NCI-H2227 (cell line): ENCODE measurements around the gene C1QTNF8.
A peak's percentile ranks its signal among the peaks of the same experiment; 100 is the strongest.
"Not testable (repeated sequence)": the region's sequence is repeated elsewhere in the genome, so short reads cannot be mapped to it uniquely, and the experiment has no call there.

Source experiments
- DNase-seq: peaks from one replicate; lab custom pipeline; 2025; ENCODE audit not compliant: unreplicated experiment; lab: John Stamatoyannopoulos, UW

The C1QTNF8 gene

GRCh38 chr16:1094601-1095449 is 1.2 kb downstream of the C1QTNF8 start:
- no peak for DNase-seq

- no peak for DNase-seq
Measured at GRCh38 chr16:1094124-1094479, 1.9 kb downstream of the C1QTNF8 start.

- DNase-seq: no peak
Measured at GRCh38 chr16:1093284-1094123, 2.5 kb downstream of the C1QTNF8 start.

DNA sequence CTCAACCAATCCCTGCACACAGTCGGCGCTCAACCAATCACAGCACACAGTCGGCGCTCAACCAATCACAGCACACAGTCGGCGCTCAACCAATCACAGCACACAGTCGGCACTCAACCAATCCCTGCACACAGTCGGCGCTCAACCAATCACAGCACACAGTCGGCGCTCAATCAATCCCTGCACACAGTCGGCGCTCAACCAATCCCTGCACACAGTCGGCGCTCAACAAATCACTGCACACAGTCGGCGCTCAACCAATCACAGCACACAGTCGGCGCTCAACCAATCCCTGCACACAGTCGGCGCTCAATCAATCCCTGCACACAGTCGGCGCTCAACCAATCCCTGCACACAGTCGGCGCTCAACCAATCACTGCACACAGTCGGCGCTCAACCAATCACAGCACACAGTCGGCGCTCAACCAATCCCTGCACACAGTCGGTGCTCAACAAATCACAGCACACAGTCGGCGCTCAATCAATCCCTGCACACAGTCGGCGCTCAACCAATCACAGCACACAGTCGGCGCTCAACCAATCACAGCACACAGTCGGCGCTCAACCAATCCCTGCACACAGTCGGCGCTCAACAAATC is 3.3 kb downstream of the C1QTNF8 start:
- not testable (repeated sequence) for DNase-seq

DNA sequence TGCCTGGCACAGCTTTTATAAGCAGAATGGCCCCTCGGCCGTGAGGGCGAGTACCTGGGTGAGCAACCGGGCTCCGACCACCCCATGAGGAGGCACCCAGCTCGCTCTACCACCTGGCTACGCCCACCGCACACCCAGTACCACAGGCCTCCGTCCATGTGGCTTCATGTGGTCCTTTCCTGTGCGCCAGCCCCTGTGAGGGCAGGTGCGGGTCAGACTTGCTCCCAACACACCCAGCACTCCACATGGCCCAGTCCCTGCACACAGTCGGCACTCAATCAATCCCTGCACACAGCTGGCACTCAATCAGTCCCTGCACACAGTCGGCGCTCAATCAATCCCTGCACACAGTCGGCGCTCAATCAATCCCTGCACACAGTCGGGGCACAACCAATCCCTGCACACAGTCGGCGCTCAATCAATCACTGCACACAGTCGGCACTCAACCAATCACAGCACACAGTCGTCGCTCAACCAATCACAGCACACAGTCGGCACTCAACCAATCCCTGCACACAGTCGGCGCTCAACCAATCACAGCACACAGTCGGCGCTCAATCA is 4.0 kb downstream of the C1QTNF8 start:
- DNase-seq: no peak

DNA sequence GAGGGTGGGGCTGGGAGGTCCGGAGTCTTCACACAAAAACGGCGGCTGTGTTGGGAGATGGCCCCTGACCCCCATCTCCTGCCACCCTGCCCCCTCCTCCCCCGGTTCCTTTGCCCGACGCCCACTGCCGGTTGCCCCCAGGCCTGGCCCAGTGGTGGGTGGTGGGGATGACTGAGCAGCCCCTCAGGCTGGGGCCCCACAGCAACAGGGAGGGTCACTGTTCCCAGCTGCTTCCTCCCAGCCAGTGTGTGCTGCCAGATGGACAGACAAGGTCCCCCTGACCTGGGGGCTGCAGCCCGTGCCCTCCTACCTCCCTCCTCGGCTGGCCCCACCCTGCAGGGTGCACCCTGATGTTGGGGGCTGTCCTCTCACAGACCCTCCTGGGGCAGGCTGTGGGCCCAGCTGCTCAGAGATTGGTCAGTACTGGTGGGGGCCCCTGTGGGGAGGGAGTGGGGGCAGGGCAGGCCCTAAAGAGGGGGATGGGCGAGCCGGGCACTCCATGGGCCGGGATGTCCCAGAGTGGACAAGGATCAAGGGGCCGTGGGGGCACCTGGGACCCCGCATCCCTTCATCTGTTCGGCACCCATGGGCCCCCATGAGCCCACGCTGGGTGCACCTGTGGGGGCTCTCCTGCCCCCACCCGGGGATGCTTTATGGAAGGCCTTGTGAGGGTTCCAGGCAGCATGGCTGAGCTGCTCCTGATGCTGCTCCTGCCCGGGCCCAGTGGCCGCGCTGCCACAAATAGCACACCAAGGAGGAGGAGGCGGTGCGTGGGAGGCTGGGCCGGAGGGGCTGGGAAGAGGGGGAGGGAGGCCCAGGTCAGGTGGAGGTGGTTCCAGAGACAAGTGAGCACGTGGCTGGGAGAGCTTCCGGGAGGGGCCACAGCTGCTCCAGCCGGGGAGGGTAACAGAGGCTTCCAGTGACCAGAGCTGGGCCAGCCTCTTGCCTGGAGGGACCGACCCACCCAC is 5.1 kb downstream of the C1QTNF8 start:
- DNase-seq: peak; percentile 34

GRCh38 chr16:1089822-1090619 is 6.0 kb downstream of the C1QTNF8 start:
- DNase-seq: no peak

GRCh38 chr16:1089439-1089821 is 6.6 kb downstream of the C1QTNF8 start:
- no peak for DNase-seq

DNA sequence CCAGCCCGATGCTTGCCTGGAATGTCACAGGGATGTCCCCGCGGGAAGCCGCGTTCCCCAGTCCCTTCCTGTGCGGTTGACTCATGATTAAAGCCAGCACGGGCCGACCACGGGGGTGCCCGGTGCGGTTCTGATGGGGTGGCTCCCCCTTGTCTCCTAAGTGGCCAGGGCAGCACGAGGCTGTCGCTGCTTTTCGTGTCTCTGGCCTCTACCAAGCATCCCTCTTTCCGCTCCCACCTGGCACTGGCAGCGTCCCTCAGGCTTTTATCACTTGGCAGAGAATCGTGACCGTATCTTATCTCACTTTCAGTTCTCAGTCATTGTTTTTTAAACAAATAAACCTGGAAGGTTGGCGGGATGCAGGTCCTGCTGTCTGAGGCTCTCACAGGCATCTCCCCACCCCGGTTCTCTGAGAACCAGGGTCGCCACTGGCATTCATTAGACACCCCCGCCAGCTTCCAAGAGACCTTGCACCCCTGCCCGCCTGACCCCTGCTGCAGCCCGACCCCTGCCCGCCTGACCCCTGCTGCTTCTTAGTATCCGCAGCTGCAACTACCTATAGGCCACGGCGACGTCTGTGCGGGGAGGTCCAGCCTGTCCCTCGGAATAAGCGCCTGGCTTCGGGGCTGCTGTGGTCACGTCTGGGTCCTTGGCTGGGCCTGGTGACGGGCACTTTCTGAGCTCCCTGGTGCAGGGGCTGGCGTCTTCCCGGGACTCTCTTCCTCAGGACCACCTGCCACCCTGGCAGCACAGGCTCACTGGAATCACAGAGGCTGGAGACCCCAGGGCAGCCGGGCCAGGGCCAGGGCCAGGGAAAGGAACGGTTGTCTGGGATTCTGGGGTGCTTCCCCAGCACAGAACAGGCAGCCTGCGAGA is 7.5 kb downstream of the C1QTNF8 start:
- no peak for DNase-seq

DNA sequence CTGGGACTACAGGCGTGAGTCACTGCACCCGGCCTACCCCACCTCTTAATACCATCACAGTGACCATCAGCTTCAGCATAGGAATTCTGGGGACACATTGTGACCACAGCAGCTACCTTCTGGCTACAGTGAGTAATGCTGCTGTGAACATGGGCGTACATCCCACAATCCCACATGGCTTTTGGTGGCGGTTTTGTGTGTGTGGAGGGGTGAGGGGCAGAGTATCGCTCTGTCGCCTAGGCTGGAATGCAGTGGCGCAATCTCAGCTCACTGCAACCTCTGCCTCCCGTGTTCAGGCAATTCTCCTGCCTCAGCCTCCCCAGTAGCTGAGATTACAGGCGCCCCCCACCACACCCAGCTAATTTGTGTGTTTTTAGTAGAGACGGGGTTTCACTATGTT is 9.6 kb downstream of the C1QTNF8 start:
- not testable (repeated sequence) for DNase-seq

DNA sequence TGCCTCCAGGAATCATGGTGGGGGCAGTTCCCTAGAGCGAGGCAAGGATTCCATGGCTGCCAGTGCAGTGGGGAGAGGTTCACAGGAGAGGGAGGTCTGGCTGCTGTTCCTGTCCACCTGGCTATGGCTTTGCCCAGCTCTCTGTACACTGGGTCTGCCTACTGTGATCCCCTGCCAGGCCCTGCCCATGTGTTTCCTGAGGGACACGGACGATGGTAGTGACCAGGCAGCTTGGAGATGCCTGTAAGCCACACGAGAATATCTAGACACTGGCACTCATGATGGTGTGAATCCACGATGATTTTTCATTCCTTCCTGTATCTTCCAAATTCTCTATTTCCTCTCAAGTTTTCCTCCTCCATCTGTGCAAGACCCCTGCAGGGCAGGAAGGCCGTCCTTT is 11.1 kb downstream of the C1QTNF8 start:
- no peak for DNase-seq

DNA sequence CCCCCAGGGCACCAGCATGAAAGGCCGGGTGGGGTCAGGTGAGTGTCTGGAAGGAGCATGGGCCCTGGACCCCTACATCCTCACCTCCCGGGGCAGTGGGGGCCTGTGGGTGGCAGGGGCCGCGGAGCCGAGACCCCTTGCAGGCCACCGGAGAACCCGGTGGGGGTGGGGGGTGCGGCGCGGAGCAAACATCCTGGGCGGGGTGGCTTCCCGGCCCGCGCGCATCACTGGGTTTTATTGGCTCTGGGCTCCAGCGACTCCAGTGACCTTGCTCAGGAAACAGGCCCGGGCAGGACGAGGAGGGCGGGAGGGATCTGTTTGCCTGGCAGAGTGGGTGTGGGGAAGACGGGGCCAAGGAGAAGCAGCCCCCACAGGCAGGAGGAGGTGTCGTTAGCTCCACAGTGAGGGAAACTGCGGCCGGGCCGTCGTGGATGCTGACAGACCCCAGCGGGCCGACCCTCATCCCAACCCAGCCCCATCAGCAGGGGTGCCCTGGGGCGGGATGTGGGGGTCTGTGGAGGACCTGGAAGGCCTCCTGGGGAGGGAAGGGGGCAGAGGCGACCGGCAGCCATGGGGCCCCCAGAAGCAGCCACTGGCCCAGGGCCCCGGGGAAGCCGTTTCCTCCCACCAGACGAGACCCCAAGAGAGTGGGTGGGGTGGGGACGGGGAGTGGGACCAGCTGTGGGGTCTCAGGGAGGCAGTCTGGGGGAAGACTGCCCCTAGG is 12.9 kb downstream of the C1QTNF8 start:
- DNase-seq: no peak

- no peak for DNase-seq
Measured at GRCh38 chr16:1082266-1082951, 13.6 kb downstream of the C1QTNF8 start.

GRCh38 chr16:1081734-1082265 is 14.2 kb downstream of the C1QTNF8 start:
- DNase-seq: no peak

DNA sequence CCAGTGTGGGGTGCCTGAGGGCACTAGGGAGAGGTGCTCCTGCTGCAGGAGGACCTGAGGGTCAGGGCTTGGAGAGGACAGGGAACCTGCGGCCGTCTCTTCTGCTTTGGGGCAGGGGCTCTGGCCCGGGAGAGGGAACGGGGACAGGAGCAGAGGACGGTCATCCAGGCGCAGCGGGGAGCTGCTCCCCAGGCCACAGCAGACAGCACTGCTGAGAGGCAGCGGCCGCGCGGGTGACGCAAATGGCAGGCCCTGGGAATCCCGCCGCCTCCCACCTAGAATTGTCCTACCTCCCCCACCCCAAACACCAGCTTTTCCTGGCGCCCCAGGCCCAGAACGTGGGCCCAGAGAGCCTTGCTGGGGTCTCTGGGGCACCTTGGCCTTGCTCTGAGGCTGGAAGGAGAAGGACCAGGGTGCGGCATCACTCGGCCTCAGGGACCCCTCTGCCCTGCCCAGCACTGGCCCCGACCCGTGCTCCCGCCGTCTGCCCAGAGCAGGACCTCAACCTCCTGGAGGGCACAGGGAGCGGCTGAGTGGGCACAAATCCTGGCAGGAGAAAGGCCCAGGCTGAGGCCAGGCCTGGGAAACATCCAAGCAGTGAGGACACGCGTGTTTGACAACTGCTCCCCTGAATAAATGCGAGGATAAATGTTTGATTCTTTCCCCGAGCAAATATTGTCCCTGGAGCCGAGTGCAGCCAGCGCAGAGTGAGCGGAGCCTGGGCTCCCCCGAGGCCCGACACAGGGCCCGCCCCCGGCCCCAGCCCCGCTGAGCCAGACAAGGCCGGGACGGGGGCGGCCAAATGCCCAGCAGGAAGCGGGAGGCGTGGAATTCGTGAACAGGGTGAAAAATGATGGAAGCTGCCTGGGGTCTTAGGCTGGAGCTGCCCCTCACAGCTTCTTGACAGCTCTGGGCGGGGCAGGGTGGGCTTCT is 15.0 kb downstream of the C1QTNF8 start:
- DNase-seq: no peak
